Body of pancreas (tissue), 4 donors: ENCODE measurements around the gene KMT2C. TPM values are rescaled to one million over a fixed set of nuclear protein-coding genes. Genes with fewer than 3 reads are reported as not detected.
"Not testable (repeated sequence)": the region's sequence is repeated elsewhere in the genome, so short reads cannot be mapped to it uniquely, and the experiment has no call there.

ENCODE experiments used
- ATAC-seq: fragments of 150-250 bp; one replicate; pipeline ENCODE4 v1.9.1; 2016
- DNase-seq, 4 donors: peaks; one replicate each; pipeline ENCODE4 v3.0.0-alpha.2; 2019
- H3K27ac ChIP-seq, 4 donors: fragments of 200-600 bp; sonication (generic); 1 replicate in 3 of 4; 2 replicates in 1 of 4; pipeline versions ENCODE4 v1.5.1 to v1.6.1; 2016 to 2019; ENCODE audit warnings: mild to moderate bottlenecking in 1 of 4, mixed read lengths in 1 of 4, moderate library complexity in 1 of 4
- H3K27me3 ChIP-seq, 2 donors: fragments of 200-600 bp; sonication (generic); one replicate each; pipeline ENCODE4 v1.6.0; 2016; ENCODE audit warnings: mild to moderate bottlenecking in 1 of 2
- H3K36me3 ChIP-seq, 2 donors: fragments of 200-600 bp; sonication (generic); replicated peaks in 1 of 2; 2 replicates each; pipeline ENCODE4 v1.5.1; 2016; ENCODE audit warnings: low read depth in 2 of 2; ENCODE audit not compliant: insufficient read depth in 1 of 2
- H3K4me1 ChIP-seq: fragments of 200-600 bp; sonication (generic); one replicate; pipeline ENCODE4 v1.6.0; 2016
- H3K4me3 ChIP-seq, 2 donors: fragments of 200-600 bp; sonication (generic); 1 replicate in 1 of 2; 2 replicates in 1 of 2; pipeline ENCODE4 v1.5.1; 2016 to 2019
- H3K9me3 ChIP-seq, 3 donors: fragments of 200-600 bp; sonication (generic); 1 replicate in 2 of 3; 2 replicates in 1 of 3; pipeline ENCODE4 v1.5.1; 2016
- CTCF ChIP-seq, 7 experiments: fragments of 450-650 bp in 4 of 7; fragments of 200-600 bp in 3 of 7; sonication (generic) in 3 of 7; IDR thresholded peaks; one replicate each; pipeline ENCODE4 v1.5.1; 2016 to 2019; ENCODE audit warnings: antibody characterized with exemption in 7 of 7
- POLR2A ChIP-seq, 3 donors: fragments of 450-650 bp; IDR thresholded peaks; one replicate each; pipeline ENCODE4 v1.6.1; 2016; ENCODE audit warnings: antibody characterized with exemption in 3 of 3, mild to moderate bottlenecking in 2 of 3
- WGBS, 2 donors: methylation state at CpG; one replicate each; pipeline ENCODE4 v1.1.5; 2017; 5-methylcytosine and 5-hydroxymethylcytosine counted together
- intact Hi-C: fragments of 100-400 bp; cut with DNase I; formaldehyde crosslinking; loops from one replicate; pipeline ENCODE4 v1.15.1; 2023
- total RNA-seq, 2 donors: library from RNA; depleted of rRNA; stranded (reverse); fragments of >200 nt; gene quantifications; one replicate each; pipeline ENCODE4 v1.1.0, GENCODE V29; 2016

The KMT2C gene
- total RNA-seq, 2 donors from 2014 or later, result 58.9 to 71.5 TPM

GRCh38 chr7:152231089-152231488, 204.7 kb downstream of the KMT2C start:
- no peak overlapping the region for H3K27ac ChIP-seq
- H3K4me3 ChIP-seq, result no peak overlapping the region
- H3K4me1 ChIP-seq, result peaks cover 9% of the 10 kb centered on the region
- no peaks in the 10 kb centered on the region for H3K9me3 ChIP-seq
- H3K27me3 ChIP-seq, result no peaks in the 10 kb centered on the region
- ATAC-seq (no peak), DNase-seq (no peak)
- TF ChIP-seq POLR2A (IDR thresholded peaks at IDR 0.05) (no peak), CTCF (IDR thresholded peaks at IDR 0.05) (no peak)
- intact Hi-C loops, result no loop called here
- peaks cover 0 to 1% of the 10 kb centered on the region in 2 donors for H3K36me3 ChIP-seq

- H3K4me3 ChIP-seq, H3K9me3 ChIP-seq, H3K4me1 ChIP-seq, DNase-seq, ATAC-seq, intact Hi-C loops, H3K36me3 ChIP-seq, H3K27me3 ChIP-seq, H3K27ac ChIP-seq: not testable (repeated sequence)
- 91 to 96% methylated on average over 5 of the region's 5 CpGs for WGBS, 2 donors
Measured at GRCh38 chr7:152219556-152219955, 216.2 kb downstream of the KMT2C start.

- ATAC-seq, H3K27me3 ChIP-seq, H3K4me1 ChIP-seq, intact Hi-C loops, H3K36me3 ChIP-seq, DNase-seq, H3K9me3 ChIP-seq, H3K27ac ChIP-seq, H3K4me3 ChIP-seq: not testable (repeated sequence)
- WGBS, 2 donors, result 95 to 97% methylated on average over 7 of the region's 7 CpGs
Measured at GRCh38 chr7:152208766-152209165, 227.0 kb downstream of the KMT2C start.

GRCh38 chr7:152204417-152204816, 231.4 kb downstream of the KMT2C start:
- ATAC-seq, DNase-seq, H3K36me3 ChIP-seq, H3K4me1 ChIP-seq, H3K4me3 ChIP-seq, intact Hi-C loops, H3K27ac ChIP-seq, H3K9me3 ChIP-seq, H3K27me3 ChIP-seq: not testable (repeated sequence)

GRCh38 chr7:152203095-152203494, 232.7 kb downstream of the KMT2C start:
- Histone ChIP-seq H3K27ac (no peak overlapping the region), H3K4me3 (no peak overlapping the region), H3K36me3 (peaks cover 6 to 15% of the 10 kb centered on the region in 2 donors), H3K9me3 (no peaks in the 10 kb centered on the region), H3K4me1 (no peaks in the 10 kb centered on the region), H3K27me3 (no peaks in the 10 kb centered on the region)
- ATAC-seq (no peak), DNase-seq (no peak)
- TF ChIP-seq CTCF (IDR thresholded peaks at IDR 0.05) (no peak), POLR2A (IDR thresholded peaks at IDR 0.05) (no peak)
- WGBS, 2 donors, result 81 to 83% methylated on average over 3 of the region's 3 CpGs
- intact Hi-C loops, result no loop called here

GRCh38 chr7:152202056-152202455, 233.7 kb downstream of the KMT2C start:
- Histone ChIP-seq H3K4me1 (no peaks in the 10 kb centered on the region), H3K9me3 (no peaks in the 10 kb centered on the region), H3K36me3 (peaks cover 6 to 15% of the 10 kb centered on the region in 2 donors), H3K27me3 (no peaks in the 10 kb centered on the region), H3K4me3 (no peak overlapping the region), H3K27ac (no peak overlapping the region)
- 57 to 84% methylated on average over 3 of the region's 3 CpGs for WGBS, 2 donors
- intact Hi-C loops, result no loop called here
- no peak for ATAC-seq
- TF ChIP-seq CTCF (IDR thresholded peaks at IDR 0.05) (no peak), POLR2A (IDR thresholded peaks at IDR 0.05) (no peak)
- no peak for DNase-seq
